ENCODE measurements around the gene FTL. TPM values are rescaled to one million over a fixed set of nuclear protein-coding genes. Genes with fewer than 3 reads are reported as not detected.

FTL gene
- total RNA-seq, 1 donor from 2014 or later: 989 TPM

GRCh38 chr19:48940902-48941301, 24.2 kb upstream of the FTL start:
- H3F3A ChIP-seq (ENCODE audit: low read depth): no peaks in the 10 kb centered on the region
- no peak overlapping the region for H2AFZ ChIP-seq (replicated peaks)
- no peaks in the 10 kb centered on the region for H3K36me3 ChIP-seq
- no peaks in the 10 kb centered on the region for H3K27me3 ChIP-seq
- Mint-ChIP-seq H3K36me3 (peaks cover 7% of the 10 kb centered on the region), H3K9me3 (peaks cover 10% of the 10 kb centered on the region), H3K4me1 (peaks cover 13% of the 10 kb centered on the region), H3K4me3 (no peak overlapping the region), H3K27me3 (ENCODE audit: insufficient read depth, low read depth) (peaks cover 3% of the 10 kb centered on the region), H3K27ac (no peak overlapping the region)
- no peak overlapping the region for H3K4me2 ChIP-seq
- H3K27ac ChIP-seq: no peak overlapping the region
- TF ChIP-seq CTCF (IDR thresholded peaks at IDR 0.05) (no peak), EZH2 (IDR thresholded peaks at IDR 0.05) (no peak), EZH2phosphoT487 (IDR thresholded peaks at IDR 0.05) (no peak)
- H3K9me3 ChIP-seq (ENCODE audit: low read depth): no peaks in the 10 kb centered on the region
- DNase-seq (ENCODE audit: low spot score): no peak
- H4K20me1 ChIP-seq (ENCODE audit: low read depth): no peaks in the 10 kb centered on the region
- no peak overlapping the region for H3K4me3 ChIP-seq
- H3K9ac ChIP-seq: no peak overlapping the region
- H3K4me1 ChIP-seq: no peaks in the 10 kb centered on the region
- H3K79me2 ChIP-seq (ENCODE audit: low read depth): no peaks in the 10 kb centered on the region

GRCh38 chr19:48943081-48943480, 22.0 kb upstream of the FTL start:
- Histone ChIP-seq H3K4me1 (no peaks in the 10 kb centered on the region), H4K20me1 (ENCODE audit: low read depth) (no peaks in the 10 kb centered on the region), H3K79me2 (ENCODE audit: low read depth) (no peaks in the 10 kb centered on the region), H2AFZ (replicated peaks) (no peak overlapping the region), H3K9ac (no peak overlapping the region), H3K27ac (no peak overlapping the region), H3K36me3 (no peaks in the 10 kb centered on the region), H3K4me2 (no peak overlapping the region), H3F3A (ENCODE audit: low read depth) (no peaks in the 10 kb centered on the region), H3K9me3 (ENCODE audit: low read depth) (no peaks in the 10 kb centered on the region), H3K27me3 (no peaks in the 10 kb centered on the region), H3K4me3 (no peak overlapping the region)
- Mint-ChIP-seq H3K4me1 (peaks cover 13% of the 10 kb centered on the region), H3K36me3 (peaks cover 7% of the 10 kb centered on the region), H3K27me3 (ENCODE audit: insufficient read depth, low read depth) (peaks cover 6% of the 10 kb centered on the region), H3K27ac (no peak overlapping the region), H3K4me3 (no peak overlapping the region), H3K9me3 (peaks cover 11% of the 10 kb centered on the region)
- no peak for TF ChIP-seq CTCF (IDR thresholded peaks at IDR 0.05)
- no peak for TF ChIP-seq EZH2 (IDR thresholded peaks at IDR 0.05)
- no peak for TF ChIP-seq EZH2phosphoT487 (IDR thresholded peaks at IDR 0.05)
- no peak for DNase-seq (ENCODE audit: low spot score)

- Histone ChIP-seq H4K20me1 (ENCODE audit: low read depth) (no peaks in the 10 kb centered on the region), H3K27me3 (no peaks in the 10 kb centered on the region), H3K4me3 (no peak overlapping the region), H3F3A (ENCODE audit: low read depth) (no peaks in the 10 kb centered on the region), H3K4me1 (no peaks in the 10 kb centered on the region), H3K79me2 (ENCODE audit: low read depth) (no peaks in the 10 kb centered on the region), H2AFZ (replicated peaks) (no peak overlapping the region), H3K9ac (no peak overlapping the region), H3K9me3 (ENCODE audit: low read depth) (no peaks in the 10 kb centered on the region), H3K27ac (no peak overlapping the region), H3K4me2 (no peak overlapping the region), H3K36me3 (no peaks in the 10 kb centered on the region)
- Mint-ChIP-seq H3K4me3 (no peak overlapping the region), H3K36me3 (peaks cover 2% of the 10 kb centered on the region), H3K4me1 (peaks cover 11% of the 10 kb centered on the region), H3K27ac (no peak overlapping the region), H3K27me3 (ENCODE audit: insufficient read depth, low read depth) (peaks cover 9% of the 10 kb centered on the region), H3K9me3 (peaks cover 7% of the 10 kb centered on the region)
- DNase-seq (ENCODE audit: low spot score): no peak
- TF ChIP-seq EZH2 (IDR thresholded peaks at IDR 0.05): no peak
- TF ChIP-seq CTCF (IDR thresholded peaks at IDR 0.05): no peak
- no peak for TF ChIP-seq EZH2phosphoT487 (IDR thresholded peaks at IDR 0.05)
Measured at GRCh38 chr19:48945415-48945814, 19.7 kb upstream of the FTL start.

Measured in neural progenitor cell (in vitro differentiated cells).